Immature natural killer cell (primary cell): ENCODE measurements around the gene FAM20C. TPM values are rescaled to one million over a fixed set of nuclear protein-coding genes. Genes with fewer than 3 reads are reported as not detected.

ENCODE experiments used
- DNase-seq, 3 donors: peaks; one replicate each; pipeline ENCODE4 v3.0.0; 2022; ENCODE audit warnings: mixed read lengths in 1 of 3
- H3K27ac Mint-ChIP-seq, 6 donors: one replicate each; pipeline ENCODE4 v1.8.0; 2020; ENCODE audit warnings: mixed read lengths in 6 of 6, mild to moderate bottlenecking in 5 of 6, inconsistent platforms in 4 of 6, moderate library complexity in 3 of 6
- H3K27me3 Mint-ChIP-seq, 3 donors: one replicate each; pipeline ENCODE4 v1.8.0; 2020 to 2021; ENCODE audit warnings: low read depth in 3 of 3, mild to moderate bottlenecking in 3 of 3, mixed read lengths in 3 of 3, moderate library complexity in 3 of 3, inconsistent platforms in 1 of 3
- H3K36me3 Mint-ChIP-seq, 3 donors: one replicate each; pipeline ENCODE4 v1.8.0; 2020; ENCODE audit warnings: mixed read lengths in 3 of 3, inconsistent platforms in 2 of 3, mild to moderate bottlenecking in 2 of 3
- H3K4me1 Mint-ChIP-seq, 2 donors: one replicate each; pipeline ENCODE4 v1.8.0; 2020; ENCODE audit warnings: inconsistent platforms in 2 of 2, mild to moderate bottlenecking in 2 of 2, mixed read lengths in 2 of 2, moderate library complexity in 1 of 2
- H3K4me3 Mint-ChIP-seq, 5 donors: one replicate each; pipeline ENCODE4 v1.8.0; 2020; ENCODE audit warnings: mild to moderate bottlenecking in 5 of 5, mixed read lengths in 5 of 5, inconsistent platforms in 3 of 5, moderate library complexity in 3 of 5
- H3K9me3 Mint-ChIP-seq, 6 donors: one replicate each; pipeline ENCODE4 v1.8.0; 2020; ENCODE audit warnings: mild to moderate bottlenecking in 6 of 6, mixed read lengths in 6 of 6, inconsistent platforms in 4 of 6, moderate library complexity in 3 of 6
- polyA plus RNA-seq, 3 donors: library from polyadenylated mRNA; unstranded; fragments of 300-500 nt; fragmentation: Illumina TruSeq; gene quantifications; one replicate each; pipeline ENCODE4 v1.2.3, GENCODE V29; 2021

The FAM20C gene
- polyA plus RNA-seq, 3 donors from 2014 or later = not detected

- Mint-ChIP-seq H3K4me3 (no peak overlapping the region), H3K36me3 (peaks cover 0 to 4% (median 0%) of the 10 kb centered on the region in 3 donors), H3K4me1 (peaks cover 15 to 23% of the 10 kb centered on the region in 2 donors), H3K27me3 (peaks cover 9 to 11% (median 11%) of the 10 kb centered on the region in 3 donors), H3K27ac (no peak overlapping the region), H3K9me3 (no peaks in the 10 kb centered on the region)
- DNase-seq = no peak
These were observed 38.8 kb upstream of the FAM20C start for GRCh38 chr7:153604-154003.

GRCh38 chr7:154096-154799 is 38.1 kb upstream of the FAM20C start:
- peaks cover 12 to 17% of the 10 kb centered on the region in 2 donors for H3K4me1 Mint-ChIP-seq
- peaks cover 0 to 3% (median 0%) of the 10 kb centered on the region in 3 donors for H3K36me3 Mint-ChIP-seq
- no peak for DNase-seq
- H3K27ac Mint-ChIP-seq = no peak overlapping the region
- no peak overlapping the region for H3K4me3 Mint-ChIP-seq
- peaks cover 3 to 7% (median 6%) of the 10 kb centered on the region in 3 donors for H3K27me3 Mint-ChIP-seq
- H3K9me3 Mint-ChIP-seq = no peaks in the 10 kb centered on the region

- Mint-ChIP-seq H3K4me1 (peaks cover 4% of the 10 kb centered on the region in 2 donors), H3K9me3 (no peaks in the 10 kb centered on the region), H3K36me3 (no peaks in the 10 kb centered on the region), H3K4me3 (no peak overlapping the region), H3K27ac (no peak overlapping the region), H3K27me3 (peaks cover 0 to 3% (median 3%) of the 10 kb centered on the region in 3 donors)
- no peak for DNase-seq
These were observed 36.9 kb upstream of the FAM20C start for GRCh38 chr7:155469-155900.

GRCh38 chr7:156111-157007 is 36.0 kb upstream of the FAM20C start:
- Mint-ChIP-seq H3K9me3 (no peaks in the 10 kb centered on the region), H3K4me3 (no peak overlapping the region), H3K27ac (no peak overlapping the region), H3K4me1 (no peaks in the 10 kb centered on the region), H3K36me3 (no peaks in the 10 kb centered on the region), H3K27me3 (peaks cover 0 to 3% (median 0%) of the 10 kb centered on the region in 3 donors)
- no peak for DNase-seq

- Mint-ChIP-seq H3K27ac (no peak overlapping the region), H3K9me3 (no peaks in the 10 kb centered on the region), H3K4me3 (no peak overlapping the region), H3K27me3 (peaks cover 0 to 3% (median 0%) of the 10 kb centered on the region in 3 donors), H3K36me3 (no peaks in the 10 kb centered on the region), H3K4me1 (no peaks in the 10 kb centered on the region)
- no peak for DNase-seq
These were observed 35.4 kb upstream of the FAM20C start for GRCh38 chr7:157008-157310.

GRCh38 chr7:157771-158625 is 34.4 kb upstream of the FAM20C start:
- Mint-ChIP-seq H3K36me3 (no peaks in the 10 kb centered on the region), H3K4me1 (no peaks in the 10 kb centered on the region), H3K9me3 (no peaks in the 10 kb centered on the region), H3K4me3 (no peak overlapping the region), H3K27me3 (peaks cover 0 to 3% (median 1%) of the 10 kb centered on the region in 3 donors), H3K27ac (no peak overlapping the region)
- no peak for DNase-seq

- H3K27me3 Mint-ChIP-seq = peaks cover 0 to 3% (median 1%) of the 10 kb centered on the region in 3 donors
- no peak overlapping the region for H3K27ac Mint-ChIP-seq
- H3K4me3 Mint-ChIP-seq = no peak overlapping the region
- H3K4me1 Mint-ChIP-seq = no peaks in the 10 kb centered on the region
- no peaks in the 10 kb centered on the region for H3K36me3 Mint-ChIP-seq
- no peak for DNase-seq
- H3K9me3 Mint-ChIP-seq = no peaks in the 10 kb centered on the region
These were observed 33.6 kb upstream of the FAM20C start for GRCh38 chr7:158771-159170.

- Mint-ChIP-seq H3K4me1 (no peaks in the 10 kb centered on the region), H3K27ac (no peak overlapping the region), H3K4me3 (no peak overlapping the region), H3K9me3 (no peaks in the 10 kb centered on the region), H3K36me3 (no peaks in the 10 kb centered on the region), H3K27me3 (peaks cover 0 to 3% (median 1%) of the 10 kb centered on the region in 3 donors)
- no peak for DNase-seq
These were observed 32.8 kb upstream of the FAM20C start for GRCh38 chr7:159370-160270.

GRCh38 chr7:160958-161725 is 31.2 kb upstream of the FAM20C start:
- no peak overlapping the region for H3K4me3 Mint-ChIP-seq
- no peaks in the 10 kb centered on the region for H3K4me1 Mint-ChIP-seq
- H3K27ac Mint-ChIP-seq = no peak overlapping the region
- H3K9me3 Mint-ChIP-seq = no peaks in the 10 kb centered on the region
- H3K36me3 Mint-ChIP-seq = no peaks in the 10 kb centered on the region
- H3K27me3 Mint-ChIP-seq = peaks cover 0 to 5% (median 1%) of the 10 kb centered on the region in 3 donors
- DNase-seq = no peak

- no peak overlapping the region for H3K4me3 Mint-ChIP-seq
- no peak for DNase-seq
- no peaks in the 10 kb centered on the region for H3K9me3 Mint-ChIP-seq
- H3K4me1 Mint-ChIP-seq = no peaks in the 10 kb centered on the region
- no peak overlapping the region for H3K27ac Mint-ChIP-seq
- peaks cover 1 to 5% (median 3%) of the 10 kb centered on the region in 3 donors for H3K27me3 Mint-ChIP-seq
- H3K36me3 Mint-ChIP-seq = no peaks in the 10 kb centered on the region
These were observed 29.6 kb upstream of the FAM20C start for GRCh38 chr7:162632-163297.

- Mint-ChIP-seq H3K27ac (no peak overlapping the region), H3K4me3 (no peak overlapping the region), H3K27me3 (peaks cover 1 to 3% (median 3%) of the 10 kb centered on the region in 3 donors), H3K4me1 (no peaks in the 10 kb centered on the region), H3K9me3 (no peaks in the 10 kb centered on the region), H3K36me3 (no peaks in the 10 kb centered on the region)
- DNase-seq = no peak
These were observed 29.1 kb upstream of the FAM20C start for GRCh38 chr7:163298-163695.
